SK-N-SH (cell line): ENCODE measurements around the gene PLAAT5.

Experiments used
- CTCF ChIP-seq: fragments of 200-600 bp; sonication (generic); IDR thresholded peaks from 2 replicates; pipeline ENCODE4 v1.6.1; 2017; ENCODE audit warnings: antibody characterized with exemption, mild to moderate bottlenecking, moderate library complexity
- EZH2phosphoT487 ChIP-seq: fragments of 200-600 bp; sonication (generic); IDR thresholded peaks from 2 replicates; pipeline ENCODE4 v1.6.1; 2017; ENCODE audit warnings: low read depth, mixed run types, mild to moderate bottlenecking, antibody characterized with exemption, moderate library complexity, borderline replicate concordance
- GABPA ChIP-seq: IDR thresholded peaks from 2 replicates; pipeline ENCODE4 v1.4.0; 2012; ENCODE audit warnings: low read depth, mild to moderate bottlenecking
- JUND ChIP-seq: IDR thresholded peaks from 2 replicates; pipeline ENCODE4 v1.4.0; 2012
- MXI1 ChIP-seq: IDR thresholded peaks from 2 replicates; pipeline ENCODE4 v1.6.1; 2012; ENCODE audit warnings: mild to moderate bottlenecking, low read depth, low read length, improper control_type of control experiment
- POLR2AphosphoS5 ChIP-seq: IDR thresholded peaks from 2 replicates; pipeline ENCODE4 v1.6.1; 2012; ENCODE audit warnings: low read depth, low read length
- REST ChIP-seq: IDR thresholded peaks from 2 replicates; pipeline ENCODE4 v1.6.1; 2012; ENCODE audit warnings: mild to moderate bottlenecking, low read depth, low read length, moderate library complexity
- RFX5 ChIP-seq: IDR thresholded peaks from 2 replicates; pipeline ENCODE4 v1.6.1; 2012; ENCODE audit warnings: mild to moderate bottlenecking, improper control_type of control experiment, low read length
- TAF1 ChIP-seq: IDR thresholded peaks from 2 replicates; pipeline ENCODE4 v1.6.1; 2012; ENCODE audit warnings: low read depth, mild to moderate bottlenecking, low read length, moderate library complexity, borderline replicate concordance
- TEAD4 ChIP-seq: IDR thresholded peaks from 2 replicates; pipeline ENCODE4 v1.4.0; 2012; ENCODE audit warnings: mild to moderate bottlenecking, borderline replicate concordance; ENCODE audit not compliant: insufficient read depth
- TF ChIP-seq, protein P1 (sequence below): IDR thresholded peaks from 2 replicates; pipeline ENCODE4 v1.4.0; 2012; ENCODE audit warnings: low read depth

DNA sequence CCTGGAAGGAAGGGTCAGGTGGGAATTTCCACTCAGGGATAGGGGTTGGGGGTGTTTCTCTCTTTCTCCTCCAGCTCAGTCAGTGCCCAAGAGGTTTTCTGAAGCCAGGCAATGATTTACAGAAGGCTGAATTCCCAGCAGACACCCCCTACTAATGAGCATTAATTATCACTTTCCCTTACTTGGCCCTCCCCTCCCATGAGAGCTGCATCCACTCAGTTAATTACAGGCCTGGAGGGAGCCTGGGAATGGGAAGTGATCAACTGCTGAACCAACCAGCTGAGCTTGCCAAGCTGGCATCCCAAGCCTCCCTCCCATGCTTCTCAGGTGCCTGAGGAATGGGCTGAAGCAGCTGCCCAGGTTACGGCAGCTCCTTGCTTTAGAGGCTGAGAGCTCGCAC, 15.9 kb upstream of the PLAAT5 start:
- TF ChIP-seq JUND (no peak), POLR2AphosphoS5 (no peak), GABPA (no peak), MXI1 (no peak), CTCF (no peak), RFX5 (no peak), EZH2phosphoT487 (no peak), TAF1 (no peak), TEAD4 (no peak), REST (no peak)
- TF ChIP-seq, protein P1, sequence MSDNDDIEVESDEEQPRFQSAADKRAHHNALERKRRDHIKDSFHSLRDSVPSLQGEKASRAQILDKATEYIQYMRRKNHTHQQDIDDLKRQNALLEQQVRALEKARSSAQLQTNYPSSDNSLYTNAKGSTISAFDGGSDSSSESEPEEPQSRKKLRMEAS: no peak
